Caco-2 (cell line): ENCODE measurements around the gene ALOXE3. TPM values are rescaled to one million over a fixed set of nuclear protein-coding genes. Genes with fewer than 3 reads are reported as not detected.

Experiments used
- BruUV-seq: library from RNA; stranded (reverse); fragments of 400-500 nt; replicated peaks from 2 replicates; lab custom pipeline; 2021; lab: Mats Ljungman, UMichigan
- CTCF ChIA-PET: fragments of 300-600 bp; sonication (Branson Sonifier 250); formaldehyde crosslinking; loops from one replicate; lab custom pipeline; 2022; ENCODE audit warnings: antibody characterized with exemption; lab: Charles Lee
- POLR2A ChIA-PET: fragments of 300-600 bp; sonication (Branson Sonifier 250); formaldehyde crosslinking; loops from one replicate; lab custom pipeline; 2022; ENCODE audit warnings: antibody characterized with exemption; lab: Charles Lee
- DNase-seq, 2 experiments: peaks; one replicate each; pipeline versions ENCODE4 v3.0.0 to v3.0.0-alpha.2; 2020 to 2022
- H3K27me3 ChIP-seq: replicated peaks from 2 replicates; pipeline ENCODE4 v1.6.0; 2011; ENCODE audit warnings: low read length; ENCODE audit not compliant: control insufficient read depth, insufficient read depth
- H3K36me3 ChIP-seq: 2 replicates; pipeline ENCODE4 v1.5.1; 2011; ENCODE audit warnings: low read length; ENCODE audit not compliant: control insufficient read depth, insufficient read depth
- H3K4me1 ChIP-seq: fragments of 250-450 bp; sonication (Bioruptor Pico); 2 replicates; pipeline ENCODE4 v1.5.1; 2020; ENCODE audit warnings: mild to moderate bottlenecking
- H3K4me3 ChIP-seq: 2 replicates; pipeline ENCODE4 v1.5.1; 2011; ENCODE audit warnings: low read depth, mild to moderate bottlenecking, control low read depth, low read length
- H3K9me3 ChIP-seq: fragments of 250-450 bp; sonication (Bioruptor Pico); 2 replicates; pipeline ENCODE4 v1.5.1; 2020; ENCODE audit warnings: mild to moderate bottlenecking, moderate library complexity
- H3K27ac Mint-ChIP-seq: one replicate; pipeline ENCODE4 v1.8.0; 2022; ENCODE audit warnings: mixed read lengths; ENCODE audit not compliant: unreplicated experiment
- H3K27me3 Mint-ChIP-seq: one replicate; pipeline ENCODE4 v1.8.0; 2022; ENCODE audit warnings: mixed read lengths; ENCODE audit not compliant: insufficient read depth, unreplicated experiment
- H3K36me3 Mint-ChIP-seq: one replicate; pipeline ENCODE4 v1.8.0; 2022; ENCODE audit warnings: mild to moderate bottlenecking, mixed read lengths; ENCODE audit not compliant: insufficient read depth, unreplicated experiment
- H3K4me1 Mint-ChIP-seq: one replicate; pipeline ENCODE4 v1.8.0; 2022; ENCODE audit warnings: low read depth, mixed read lengths; ENCODE audit not compliant: unreplicated experiment
- H3K4me3 Mint-ChIP-seq: one replicate; pipeline ENCODE4 v1.8.0; 2022; ENCODE audit warnings: mild to moderate bottlenecking, moderate library complexity, mixed read lengths; ENCODE audit not compliant: unreplicated experiment
- H3K9me3 Mint-ChIP-seq: one replicate; pipeline ENCODE4 v1.8.0; 2022; ENCODE audit warnings: mixed read lengths; ENCODE audit not compliant: unreplicated experiment
- CTCF ChIP-seq, 2 experiments: fragments of 200-600 bp in 1 of 2; IDR thresholded peaks; 1 replicate in 1 of 2; 2 replicates in 1 of 2; pipeline versions ENCODE4 v1.5.1 to v1.8.0; 2011 to 2022; ENCODE audit warnings: antibody characterized with exemption in 1 of 2, control low read depth in 1 of 2, inconsistent platforms in 1 of 2, low read depth in 1 of 2, low read length in 1 of 2, mild to moderate bottlenecking in 1 of 2, moderate library complexity in 1 of 2; ENCODE audit not compliant: insufficient read depth in 1 of 2, severe bottlenecking in 1 of 2, unreplicated experiment in 1 of 2
- intact Hi-C: fragments of 100-400 bp; cut with micrococcal nuclease; formaldehyde crosslinking; loops from one replicate; pipeline ENCODE4 v1.10.0; 2022; ENCODE audit not compliant: unreplicated experiment
- total RNA-seq: library from RNA; stranded (reverse); gene quantifications from 2 replicates; pipeline ENCODE4 v1.2.3, GENCODE V29; 2022

Gene ALOXE3
- total RNA-seq, 1 experiment from 2014 or later = not detected

- no peak for DNase-seq
- Mint-ChIP-seq H3K4me1 (no peaks in the 10 kb centered on the region), H3K27me3 (no peaks in the 10 kb centered on the region), H3K4me3 (no peak overlapping the region), H3K36me3 (no peaks in the 10 kb centered on the region), H3K9me3 (no peaks in the 10 kb centered on the region), H3K27ac (no peak overlapping the region)
- BruUV-seq = no TSS peak
- no peaks in the 10 kb centered on the region for H3K36me3 ChIP-seq
- TF ChIP-seq CTCF (IDR thresholded peaks at IDR 0.05; ENCODE audit: insufficient read depth in 1 of 2, low read depth in 1 of 2, low read length in 1 of 2, severe bottlenecking in 1 of 2, unreplicated experiment in 1 of 2) = no peak
- no peaks in the 10 kb centered on the region for H3K9me3 ChIP-seq
- ChIA-PET CTCF (no interaction called here), POLR2A (no interaction called here)
- H3K4me1 ChIP-seq = no peaks in the 10 kb centered on the region
- no peaks in the 10 kb centered on the region for H3K27me3 ChIP-seq
- H3K4me3 ChIP-seq = no peak overlapping the region
- intact Hi-C loops = no loop called here
Observed at GRCh38 chr17:8096541-8096940, 21.8 kb downstream of the ALOXE3 start.

- H3K27me3 ChIP-seq = no peaks in the 10 kb centered on the region
- no peaks in the 10 kb centered on the region for H3K36me3 ChIP-seq
- H3K4me1 ChIP-seq = no peaks in the 10 kb centered on the region
- intact Hi-C loops = no loop called here
- Mint-ChIP-seq H3K27ac (no peak overlapping the region), H3K36me3 (no peaks in the 10 kb centered on the region), H3K27me3 (no peaks in the 10 kb centered on the region), H3K4me1 (no peaks in the 10 kb centered on the region), H3K9me3 (no peaks in the 10 kb centered on the region), H3K4me3 (no peak overlapping the region)
- CTCF ChIA-PET = no interaction called here
- POLR2A ChIA-PET = no interaction called here
- H3K4me3 ChIP-seq = no peak overlapping the region
- no TSS peak for BruUV-seq
- DNase-seq = no peak
- H3K9me3 ChIP-seq = no peaks in the 10 kb centered on the region
- TF ChIP-seq CTCF (IDR thresholded peaks at IDR 0.05; ENCODE audit: insufficient read depth in 1 of 2, low read depth in 1 of 2, low read length in 1 of 2, severe bottlenecking in 1 of 2, unreplicated experiment in 1 of 2) = no peak
Observed at GRCh38 chr17:8095361-8095760, 23.0 kb downstream of the ALOXE3 start.

GRCh38 chr17:8091033-8091687 lies 27.2 kb downstream of the ALOXE3 start:
- H3K9me3 ChIP-seq = no peaks in the 10 kb centered on the region
- no peak for DNase-seq
- peaks cover 9% of the 10 kb centered on the region for H3K27me3 Mint-ChIP-seq
- no peak overlapping the region for H3K4me3 ChIP-seq
- H3K36me3 ChIP-seq = no peaks in the 10 kb centered on the region
- ChIA-PET POLR2A (no interaction called here), CTCF (no interaction called here)
- intact Hi-C loops = no loop called here
- H3K9me3 Mint-ChIP-seq = no peaks in the 10 kb centered on the region
- no TSS peak for BruUV-seq
- no peaks in the 10 kb centered on the region for H3K4me1 ChIP-seq
- H3K27ac Mint-ChIP-seq = no peak overlapping the region
- no peaks in the 10 kb centered on the region for H3K27me3 ChIP-seq
- no peak for TF ChIP-seq CTCF (IDR thresholded peaks at IDR 0.05; ENCODE audit: insufficient read depth in 1 of 2, low read depth in 1 of 2, low read length in 1 of 2, severe bottlenecking in 1 of 2, unreplicated experiment in 1 of 2)
- no peak overlapping the region for H3K4me3 Mint-ChIP-seq
- H3K36me3 Mint-ChIP-seq = no peaks in the 10 kb centered on the region
- no peaks in the 10 kb centered on the region for H3K4me1 Mint-ChIP-seq
